UCSD-AML1 (cell line): ENCODE data around the gene NUP58.

Experiments
- DNase-seq: peaks from one replicate; lab custom pipeline; 2025; ENCODE audit not compliant: unreplicated experiment; lab: John Stamatoyannopoulos, UW

NUP58 gene

DNA sequence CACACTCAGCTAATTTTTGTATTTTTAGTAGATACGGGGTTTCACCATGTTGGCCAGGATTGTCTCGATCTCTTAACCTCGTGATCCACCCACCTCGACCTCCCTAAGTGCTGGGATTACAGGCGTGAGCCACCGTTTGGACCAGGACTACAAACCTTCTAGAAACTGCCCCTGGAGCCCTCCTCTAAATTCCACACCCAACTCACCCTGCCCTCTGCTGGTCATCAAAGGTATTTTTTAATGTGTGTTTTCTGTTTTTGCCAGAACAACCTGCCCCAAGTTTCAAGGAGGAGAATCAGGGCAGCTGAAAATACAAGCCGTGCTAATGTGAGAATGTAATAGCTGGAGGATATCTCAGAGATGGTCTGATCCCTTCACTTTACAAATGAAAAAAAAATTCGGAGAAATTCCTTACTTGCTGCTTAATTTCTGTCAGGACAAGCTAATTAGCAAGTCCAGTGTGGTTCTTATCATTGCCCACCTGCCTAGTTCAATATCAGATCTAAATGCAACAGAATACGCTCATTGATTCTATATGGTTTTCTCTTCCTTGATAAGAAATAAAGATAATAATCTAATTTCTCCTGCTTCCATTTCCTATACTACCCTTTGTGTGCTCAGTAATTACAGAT lies 74.4 kb downstream of the NUP58 start:
- DNase-seq: no peak

DNA sequence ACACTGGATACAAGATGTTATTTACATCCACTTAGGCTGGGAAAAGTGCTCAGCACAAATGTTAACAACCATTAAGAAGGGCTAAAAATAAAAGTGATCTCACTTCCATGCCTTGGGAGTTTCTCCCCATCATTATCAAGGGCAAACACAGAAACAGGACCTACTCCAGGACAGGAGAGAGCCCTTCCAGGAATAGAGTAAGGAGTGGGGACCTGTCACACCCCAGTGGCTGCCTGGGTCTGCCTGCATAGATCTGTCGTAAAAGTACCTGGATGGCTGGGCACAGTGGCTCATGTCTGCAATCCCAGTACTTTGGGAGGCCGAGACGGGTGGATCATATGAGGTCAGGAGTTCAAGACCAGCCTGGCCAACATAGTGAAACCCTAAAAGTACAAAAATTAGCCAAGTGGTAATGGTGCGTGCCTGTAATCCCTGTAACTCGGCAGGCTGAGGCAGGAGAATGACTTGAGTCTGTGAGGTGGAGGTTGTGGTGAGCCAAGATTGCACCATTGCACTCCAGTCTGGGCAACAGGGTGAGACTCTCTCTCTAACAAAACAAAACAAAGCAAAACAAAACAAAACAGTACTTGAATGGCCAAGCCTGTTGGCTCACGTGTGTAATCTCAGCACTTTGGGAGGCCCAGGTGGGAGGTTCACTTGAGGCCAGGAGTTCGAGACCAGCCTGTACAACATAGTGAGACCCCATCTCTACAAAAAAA lies 76.0 kb downstream of the NUP58 start:
- DNase-seq: no peak

GRCh38 chr13:25378528-25378927 lies 77.1 kb downstream of the NUP58 start:
- DNase-seq: no peak

- no peak for DNase-seq
These were observed 77.6 kb downstream of the NUP58 start for GRCh38 chr13:25379011-25379410.

DNA sequence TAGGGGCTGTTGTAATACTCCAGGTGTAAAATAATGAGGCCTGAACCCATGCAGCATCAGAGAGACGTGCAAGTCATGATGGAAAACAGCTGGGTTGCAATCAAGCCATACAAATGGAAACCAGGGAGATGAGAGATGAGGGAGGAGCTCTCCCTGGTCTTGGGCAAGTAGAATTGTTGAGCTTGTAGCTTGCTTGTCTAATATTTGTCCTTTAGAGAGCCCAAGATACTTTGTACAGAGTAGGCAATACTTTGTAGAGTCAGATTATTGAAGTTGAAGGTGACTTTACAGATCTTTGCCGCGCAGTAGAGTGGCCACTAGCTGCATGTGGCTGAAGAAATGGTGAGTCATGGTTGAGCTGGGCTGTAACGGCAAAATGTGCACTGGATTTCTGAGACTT lies 78.7 kb downstream of the NUP58 start:
- DNase-seq: no peak

GRCh38 chr13:25380741-25381324 lies 79.4 kb downstream of the NUP58 start:
- no peak for DNase-seq

- DNase-seq: no peak
These were observed 83.5 kb downstream of the NUP58 start for GRCh38 chr13:25384758-25385410.

DNA sequence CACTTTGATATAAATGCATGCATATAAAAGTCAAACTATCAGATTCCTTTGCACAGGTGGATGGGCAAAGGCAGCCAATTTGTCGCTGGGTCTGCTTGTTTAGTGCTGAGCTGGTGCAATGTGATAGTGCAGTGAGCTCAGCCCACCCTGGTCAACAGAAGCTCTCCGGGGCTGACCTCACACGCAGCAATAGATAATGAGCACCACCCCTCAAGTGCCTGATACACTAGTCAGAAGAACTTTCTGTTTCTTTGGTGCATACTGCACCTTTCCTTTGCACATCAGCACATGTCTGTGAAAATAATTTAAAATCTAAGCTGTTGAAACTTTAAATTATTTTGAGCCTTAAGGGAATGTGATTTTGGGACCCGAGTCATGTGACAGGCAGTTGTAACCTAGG lies 90.5 kb downstream of the NUP58 start:
- no peak for DNase-seq
